GM18526 (cell line): ENCODE results near the gene GINS2.

Experiments used
- POLR2A ChIP-seq: IDR thresholded peaks from 3 replicates; pipeline ENCODE4 v1.6.1; 2011; ENCODE audit not compliant: insufficient read length; ENCODE audit errors: extremely low read depth

Gene GINS2

DNA sequence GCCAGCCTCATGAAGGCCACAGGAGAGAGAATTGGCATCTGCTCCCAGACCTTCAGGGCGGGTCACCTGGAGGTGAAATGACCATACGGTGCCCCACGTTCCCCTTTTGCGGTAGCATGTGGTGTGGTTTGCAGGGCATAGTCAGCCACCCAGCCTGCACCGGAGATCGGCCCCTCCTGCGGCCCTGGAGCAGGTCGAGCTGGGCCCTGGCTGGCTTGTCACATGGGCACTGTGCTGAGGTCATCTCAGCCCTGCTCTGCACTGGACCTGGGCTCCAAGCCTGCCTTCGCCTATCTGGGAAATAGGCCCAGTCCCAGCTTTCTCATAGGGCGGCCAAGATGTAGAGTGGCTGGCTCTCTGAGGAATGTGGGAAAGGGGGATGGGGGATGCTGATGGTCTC, 59.4 kb downstream of the GINS2 start:
- TF ChIP-seq POLR2A, result no peak

DNA sequence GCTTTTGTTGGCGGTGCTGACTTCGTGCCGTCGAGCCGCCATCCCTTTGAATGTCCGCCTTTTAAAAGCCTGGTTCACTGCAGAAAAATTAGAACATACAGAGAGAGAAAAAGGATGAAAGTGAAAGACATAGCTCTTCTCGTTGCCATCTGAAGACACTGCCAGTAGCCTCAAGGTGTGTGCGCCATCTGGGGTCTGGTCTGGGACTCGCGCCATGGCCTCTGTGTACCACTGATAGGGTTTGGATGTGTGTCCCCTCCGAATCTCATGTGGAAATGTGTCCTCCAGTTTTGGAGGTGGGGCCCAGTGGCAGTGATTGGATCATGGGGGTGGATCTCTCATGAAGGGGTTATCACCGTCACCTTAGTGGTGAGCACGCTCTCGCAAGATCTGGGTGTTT, 60.1 kb downstream of the GINS2 start:
- no peak for TF ChIP-seq POLR2A

DNA sequence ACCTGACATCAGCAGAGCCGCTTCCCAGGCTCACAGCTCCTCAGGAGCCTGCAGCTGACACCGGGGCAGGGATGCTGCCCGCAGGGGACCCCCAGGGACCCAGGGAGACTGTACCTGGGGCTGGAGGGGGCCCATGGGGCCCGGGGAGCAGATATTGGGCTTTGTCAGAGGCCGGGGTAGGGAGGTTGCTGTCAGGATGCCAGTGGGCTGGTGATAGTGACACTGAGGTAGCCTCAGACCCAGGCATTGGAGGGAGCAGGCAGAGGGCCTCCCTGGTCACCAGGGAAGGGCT, 60.5 kb downstream of the GINS2 start:
- no peak for TF ChIP-seq POLR2A

DNA sequence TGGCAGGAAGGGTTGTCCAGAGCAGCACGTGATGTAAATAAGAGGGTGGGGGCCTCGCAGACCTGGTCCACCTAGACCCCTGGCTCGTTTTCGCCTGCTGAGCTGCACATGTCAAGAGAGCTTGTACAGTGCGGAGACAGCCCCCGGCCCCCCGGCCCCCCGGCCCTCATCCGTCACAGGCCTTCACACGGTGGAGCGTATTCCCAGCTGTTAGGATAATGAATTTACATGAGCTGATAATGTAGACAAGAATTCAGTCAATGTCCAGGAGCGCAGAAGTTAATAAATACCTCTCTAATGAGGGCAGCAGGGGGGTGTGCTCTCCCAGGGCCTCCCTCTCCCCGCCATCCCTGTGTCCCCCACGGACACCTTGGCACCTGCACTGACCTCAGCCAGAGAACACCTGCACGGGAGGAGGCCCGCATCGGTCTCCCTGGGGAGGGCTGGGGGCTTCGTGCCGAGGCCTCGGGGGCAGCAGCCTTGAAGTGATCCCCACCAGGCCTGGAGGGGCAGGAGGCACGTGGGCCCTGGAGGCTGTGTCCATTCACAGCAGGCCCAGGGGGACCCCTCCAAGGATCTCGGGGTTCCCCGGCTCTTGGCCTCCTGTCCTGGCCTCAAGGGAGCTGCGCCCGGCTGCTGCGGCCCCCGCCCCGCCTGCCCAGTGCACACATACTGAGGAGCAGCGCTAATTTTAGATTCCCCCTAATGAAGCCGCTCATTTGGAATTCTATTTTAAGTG, 61.1 kb downstream of the GINS2 start:
- TF ChIP-seq POLR2A, result no peak

DNA sequence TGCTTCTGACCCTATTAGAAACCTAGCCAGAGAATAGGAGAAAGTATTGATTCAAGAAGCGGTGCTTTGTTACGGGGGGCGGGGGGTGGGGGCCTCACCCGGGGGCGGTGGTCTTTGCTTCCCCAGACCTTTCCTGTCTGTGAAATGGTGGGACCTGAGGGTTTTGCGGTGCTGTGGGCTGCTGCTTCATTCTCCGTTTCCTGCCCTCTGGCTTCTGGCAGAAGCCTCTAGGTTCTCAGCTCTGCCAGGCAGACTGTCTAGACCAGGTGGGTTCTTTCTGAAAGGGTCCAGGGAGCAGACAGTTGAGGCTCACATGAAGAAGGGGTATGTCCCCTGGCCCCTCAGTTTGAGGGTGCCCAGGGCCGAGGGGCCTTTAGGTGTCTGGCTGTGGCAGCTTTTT, 61.7 kb downstream of the GINS2 start:
- no peak for TF ChIP-seq POLR2A
